ENCODE data around the gene VSX1. TPM values are rescaled to one million over a fixed set of nuclear protein-coding genes. Genes with fewer than 3 reads are reported as not detected.

VSX1 gene
- total RNA-seq, result not detected
- under 1 TPM in 1 of 3 donors, not detected in 2; 0.03 TPM for polyA plus RNA-seq

GRCh38 chr20:25081730-25082497, at the start of gene VSX1:
Gene VSX1 (minus strand): TSS chr20:25082141. CDS start chr20:25082096, 45 bp downstream.
- intact Hi-C loops (cut with DNase I), result loop anchor here (5.0 kb wide), 1 partner anchor 95 kb away; no protein-coding TSS in a partner anchor
- TF ChIP-seq POLR2AphosphoS5 (IDR thresholded peaks at IDR 0.05) (no peak), CTCF (IDR thresholded peaks at IDR 0.05) (no peak), POLR2A (IDR thresholded peaks at IDR 0.05) (no peak), EP300 (IDR thresholded peaks at IDR 0.05) (no peak)
- Histone ChIP-seq H3K4me1 (peaks cover 0 to 44% (median 33%) of the 10 kb centered on the region in 4 donors), H3K9me3 (no peaks in the 10 kb centered on the region), H3K27ac (no peak within 1 kb of the TSS), H3K27me3 (peaks cover 46 to 89% (median 63%) of the 10 kb centered on the region in 3 donors), H3K4me3 (no peak within 1 kb of the TSS), H3K36me3 (no peaks in the 10 kb centered on the region)
- DNase-seq, result no peak
- WGBS, 2 donors, result 9 to 12% methylated on average over 67 of the region's 67 CpGs

GRCh38 chr20:25129908-25130307, 48.0 kb upstream of the VSX1 start:
- Histone ChIP-seq H3K9me3 (no peaks in the 10 kb centered on the region), H3K4me3 (no peak overlapping the region), H3K4me1 (no peaks in the 10 kb centered on the region), H3K36me3 (no peaks in the 10 kb centered on the region), H3K27me3 (no peaks in the 10 kb centered on the region), H3K27ac (no peak overlapping the region)
- no peak for DNase-seq
- intact Hi-C loops (cut with DNase I), result no loop called here
- TF ChIP-seq POLR2A (IDR thresholded peaks at IDR 0.05) (no peak), CTCF (IDR thresholded peaks at IDR 0.05) (no peak), POLR2AphosphoS5 (IDR thresholded peaks at IDR 0.05) (no peak), EP300 (IDR thresholded peaks at IDR 0.05) (no peak)
- 82 to 84% methylated on average over 7 of the region's 7 CpGs for WGBS, 2 donors

- Histone ChIP-seq H3K36me3 (no peaks in the 10 kb centered on the region), H3K9me3 (no peaks in the 10 kb centered on the region), H3K4me3 (no peak overlapping the region), H3K27me3 (no peaks in the 10 kb centered on the region), H3K27ac (no peak overlapping the region), H3K4me1 (no peaks in the 10 kb centered on the region)
- intact Hi-C loops (cut with DNase I), result no loop called here
- TF ChIP-seq CTCF (IDR thresholded peaks at IDR 0.05) (no peak), POLR2A (IDR thresholded peaks at IDR 0.05) (no peak), POLR2AphosphoS5 (IDR thresholded peaks at IDR 0.05) (no peak), EP300 (IDR thresholded peaks at IDR 0.05) (no peak)
- 93% methylated on average over 6 of the region's 6 CpGs for WGBS, 2 donors
- DNase-seq, result no peak
Observed at GRCh38 chr20:25129428-25129827, 47.5 kb upstream of the VSX1 start.

GRCh38 chr20:25128649-25129048, 46.7 kb upstream of the VSX1 start:
- WGBS, 2 donors, result 73 to 75% methylated on average over 5 of the region's 5 CpGs
- no peaks in the 10 kb centered on the region for H3K9me3 ChIP-seq
- no peak overlapping the region for H3K4me3 ChIP-seq
- no peak overlapping the region for H3K27ac ChIP-seq
- H3K4me1 ChIP-seq, result no peaks in the 10 kb centered on the region
- intact Hi-C loops (cut with DNase I), result no loop called here
- TF ChIP-seq CTCF (IDR thresholded peaks at IDR 0.05), result no peak
- no peak for TF ChIP-seq EP300 (IDR thresholded peaks at IDR 0.05)
- no peak for TF ChIP-seq POLR2A (IDR thresholded peaks at IDR 0.05)
- no peak for TF ChIP-seq POLR2AphosphoS5 (IDR thresholded peaks at IDR 0.05)
- no peaks in the 10 kb centered on the region for H3K27me3 ChIP-seq
- H3K36me3 ChIP-seq, result no peaks in the 10 kb centered on the region
- no peak for DNase-seq

Data from sigmoid colon (tissue), 7 donors.